ENCODE measurements around the gene CRYL1.

- TF ChIP-seq ZFP36 (IDR thresholded peaks at IDR 0.05; ENCODE audit: borderline replicate concordance, partially characterized antibody): no peak
- TF ChIP-seq RAD21 (conservative IDR thresholded peaks at IDR 0.05 in 1 of 2, IDR thresholded peaks at IDR 0.05 in 1 of 2): no peak
- no peak for TF ChIP-seq CTCF (IDR thresholded peaks at IDR 0.05)
- TF ChIP-seq SREBF2 (IDR thresholded peaks at IDR 0.05): no peak
- TF ChIP-seq PHF8 (IDR thresholded peaks at IDR 0.05; ENCODE audit: borderline replicate concordance, low read depth): no peak
- TF ChIP-seq MYC (IDR thresholded peaks at IDR 0.05; ENCODE audit: borderline replicate concordance, low read length): no peak
Observed at GRCh38 chr13:20461481-20461859, 64.2 kb downstream of the CRYL1 start.
